Measurements from ENCODE around the gene LLGL2. TPM values are rescaled to one million over a fixed set of nuclear protein-coding genes. Genes with fewer than 3 reads are reported as not detected.
"Not testable (repeated sequence)": the region's sequence is repeated elsewhere in the genome, so short reads cannot be mapped to it uniquely, and the experiment has no call there.

The LLGL2 gene
- total RNA-seq, 1 experiment from 2014 or later: 7.8 TPM

- DNase-seq (ENCODE audit: low spot score): no peak
Observed at GRCh38 chr17:75590314-75590761, 64.8 kb downstream of the LLGL2 start.

GRCh38 chr17:75590849-75591721 is 65.6 kb downstream of the LLGL2 start:
- no peak for DNase-seq (ENCODE audit: low spot score)

DNA sequence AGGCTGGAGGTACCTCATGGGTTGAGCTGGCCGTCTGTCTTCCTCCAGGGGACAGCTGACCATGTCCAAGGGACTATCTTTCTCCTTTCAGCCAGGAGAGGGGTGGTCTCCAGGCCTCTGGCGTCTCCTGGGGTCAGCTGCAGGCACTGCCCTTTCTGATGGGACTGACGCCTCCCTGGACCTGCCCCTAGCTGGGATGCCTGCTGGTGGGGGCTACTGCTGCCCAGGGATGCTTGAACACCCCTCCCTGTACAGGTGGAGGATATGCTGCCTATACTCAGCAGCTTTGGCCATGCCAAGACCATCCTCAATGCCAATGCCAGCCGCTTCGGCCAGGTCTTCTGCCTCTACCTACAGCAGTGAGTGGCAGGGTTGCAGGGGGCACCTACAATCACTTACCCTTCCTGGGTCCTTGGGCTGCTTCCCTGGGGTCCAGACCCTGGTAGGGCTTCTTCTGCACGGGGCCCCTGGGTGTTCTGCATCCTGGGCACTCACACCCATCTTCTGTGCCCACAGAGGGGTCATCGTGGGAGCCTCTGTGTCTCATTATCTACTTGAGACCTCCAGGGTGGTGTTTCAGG is 66.3 kb downstream of the LLGL2 start:
- DNase-seq (ENCODE audit: low spot score): no peak

- no peak for DNase-seq (ENCODE audit: low spot score)
Observed at GRCh38 chr17:75592348-75593020, 67.0 kb downstream of the LLGL2 start.

DNA sequence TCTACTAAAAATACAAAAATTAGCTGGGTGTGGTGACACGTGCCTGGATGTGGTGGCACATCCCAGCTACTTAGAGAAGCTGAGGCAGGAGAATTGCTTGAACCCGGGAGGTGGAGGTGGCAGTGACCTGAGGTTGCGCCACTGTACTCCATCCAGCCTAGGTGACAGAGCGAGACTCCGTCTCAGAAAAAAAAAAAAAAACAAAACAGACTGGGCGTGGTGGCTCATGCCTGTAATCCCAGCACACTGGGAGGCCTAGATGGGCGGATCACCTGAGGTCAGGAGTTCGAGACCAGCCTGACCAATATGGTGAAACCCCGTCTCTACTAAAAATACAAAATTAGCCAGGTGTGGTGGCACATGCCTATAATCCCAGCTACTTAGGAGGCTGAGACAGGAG is 67.9 kb downstream of the LLGL2 start:
- not testable (repeated sequence) for DNase-seq (ENCODE audit: low spot score)

GRCh38 chr17:75594499-75595283 is 69.2 kb downstream of the LLGL2 start:
- DNase-seq (ENCODE audit: low spot score): no peak

GRCh38 chr17:75595284-75595919 is 69.9 kb downstream of the LLGL2 start:
- DNase-seq (ENCODE audit: low spot score): no peak

DNA sequence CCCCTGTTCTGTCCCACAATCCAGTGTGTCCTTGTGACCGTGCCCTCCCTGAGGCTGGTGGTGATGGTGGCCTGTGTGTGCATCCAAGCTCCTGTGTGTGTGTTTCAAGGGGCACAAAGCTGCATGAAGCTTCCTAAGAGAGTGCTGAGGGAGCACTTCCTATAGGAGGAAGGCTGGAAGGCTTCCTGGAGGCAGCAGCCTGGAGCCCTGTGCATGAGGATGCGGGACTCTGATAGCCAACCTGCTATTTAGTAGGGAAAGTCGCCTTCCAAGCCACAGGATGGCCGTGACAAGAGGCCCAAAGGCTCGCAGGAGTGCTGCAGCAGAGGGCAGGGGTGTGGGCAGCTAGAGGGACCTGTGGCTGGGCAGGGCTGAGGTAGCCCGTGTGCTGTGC is 70.4 kb downstream of the LLGL2 start:
- DNase-seq (ENCODE audit: low spot score): no peak

DNA sequence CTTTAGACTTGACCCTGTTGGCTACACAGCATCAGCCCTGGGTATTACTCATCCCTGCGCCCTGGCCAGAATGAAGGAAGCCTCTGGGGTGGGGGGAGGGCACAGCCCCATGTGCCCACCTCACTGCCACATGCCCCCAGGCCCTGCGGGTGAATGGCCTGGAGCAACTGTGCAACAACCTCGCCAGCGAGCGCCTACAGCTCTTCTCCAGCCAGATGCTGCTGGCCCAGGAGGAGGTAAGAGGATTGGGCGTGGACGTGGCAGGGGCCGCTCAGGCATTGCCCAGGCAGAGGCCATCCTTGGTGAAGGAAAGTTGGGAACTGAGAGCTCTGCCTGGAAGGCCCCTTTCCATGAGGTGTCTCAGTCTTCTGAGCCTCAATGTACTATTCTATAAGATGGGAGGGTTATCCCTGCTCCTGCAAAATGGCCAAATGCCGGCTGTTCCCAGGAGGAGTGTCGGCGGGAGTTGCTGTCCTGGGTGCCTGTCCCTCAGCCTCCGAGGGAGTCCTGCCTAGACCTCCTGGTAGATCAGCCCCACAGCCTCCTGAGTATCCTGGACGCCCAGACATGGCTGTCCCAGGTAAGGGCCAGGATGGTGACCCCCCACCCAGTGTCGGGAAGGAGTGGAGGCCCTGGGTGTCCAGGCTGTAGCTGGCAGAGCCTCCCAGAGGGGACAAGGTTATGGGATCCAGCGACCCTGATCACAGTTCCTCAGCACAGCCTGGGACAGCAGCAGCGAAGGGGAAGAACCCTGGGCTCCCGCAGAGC is 71.0 kb downstream of the LLGL2 start:
- no peak for DNase-seq (ENCODE audit: low spot score)

- DNase-seq (ENCODE audit: low spot score): peak; percentile 73
Observed at GRCh38 chr17:75601057-75601987, 75.8 kb downstream of the LLGL2 start.

DNA sequence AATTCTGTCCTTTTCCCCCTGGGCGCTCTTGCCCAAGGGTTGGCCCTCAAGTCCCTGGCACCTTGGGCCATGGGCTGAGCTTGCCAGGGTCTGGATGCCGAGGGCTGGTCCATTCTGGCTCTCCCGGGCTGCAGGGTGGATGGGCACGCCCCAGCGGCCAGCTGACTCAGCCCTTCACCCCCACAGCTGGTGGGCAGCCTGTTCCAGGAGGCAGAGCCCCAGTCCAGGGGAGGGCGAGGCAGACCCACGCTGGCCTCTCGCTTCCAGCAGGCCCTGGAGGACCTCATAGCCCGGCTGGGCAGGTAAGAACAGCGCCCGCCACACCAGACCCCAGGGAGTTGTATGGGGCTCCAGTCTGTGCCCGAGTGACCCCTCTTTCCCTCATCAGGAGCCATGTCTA is 77.1 kb downstream of the LLGL2 start:
- DNase-seq (ENCODE audit: low spot score): no peak

- DNase-seq (ENCODE audit: low spot score): no peak
Observed at GRCh38 chr17:75603123-75603522, 77.6 kb downstream of the LLGL2 start.

DNA sequence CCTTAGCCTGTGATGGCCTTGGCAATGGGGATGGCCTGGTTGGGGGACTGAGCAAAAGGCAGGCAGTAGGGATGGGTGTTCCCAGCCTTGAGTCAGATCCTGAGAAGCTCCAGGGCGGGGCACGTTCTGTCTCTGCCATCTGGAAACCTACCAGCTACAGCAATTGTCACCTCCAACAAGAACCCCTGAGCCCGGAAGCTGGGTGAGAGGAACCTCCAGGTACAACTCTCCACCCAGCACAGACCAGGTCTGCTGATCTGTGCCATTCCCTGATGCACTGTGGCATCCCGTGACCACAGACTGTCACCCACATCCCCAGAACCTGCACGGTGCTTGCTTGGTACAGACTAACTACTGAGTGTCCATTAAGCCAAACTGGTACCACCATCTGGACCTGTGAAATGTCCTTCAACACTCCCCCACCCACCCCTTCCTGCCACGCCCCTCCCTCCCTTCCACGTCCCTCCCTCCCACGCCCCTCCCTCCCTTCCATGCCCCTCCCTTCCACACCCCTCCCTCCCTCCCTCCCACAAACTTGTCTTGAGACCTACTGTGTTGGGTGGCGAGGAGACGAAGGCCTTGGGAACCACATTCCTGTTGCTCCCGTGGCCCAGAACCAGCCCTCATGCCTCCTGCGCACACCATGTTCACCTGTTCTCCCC is 78.7 kb downstream of the LLGL2 start:
- DNase-seq (ENCODE audit: low spot score): no peak

DNA sequence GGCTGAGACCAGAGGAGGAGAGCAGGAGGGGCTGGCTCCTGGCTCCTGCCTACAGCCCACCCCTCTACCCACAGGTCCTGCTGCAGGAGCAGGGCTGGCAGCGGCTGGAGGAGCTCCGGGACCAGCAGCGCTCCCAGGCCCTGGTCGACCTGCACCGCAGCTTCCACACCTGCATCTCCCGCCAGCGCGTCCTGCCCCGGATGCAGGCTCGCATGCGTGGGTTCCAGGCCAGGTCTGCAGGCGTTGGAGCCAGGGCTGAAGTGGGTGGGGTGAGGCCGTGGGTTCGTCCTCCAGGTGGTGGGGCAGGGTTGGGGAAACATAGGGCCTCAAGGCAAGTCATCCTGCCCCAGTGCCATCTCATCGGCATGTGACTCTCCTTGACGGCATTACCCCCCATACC is 80.3 kb downstream of the LLGL2 start:
- no peak for DNase-seq (ENCODE audit: low spot score)

- no peak for DNase-seq (ENCODE audit: low spot score)
Observed at GRCh38 chr17:75607086-75607485, 81.6 kb downstream of the LLGL2 start.

- DNase-seq (ENCODE audit: low spot score): no peak
Observed at GRCh38 chr17:75610103-75610984, 84.8 kb downstream of the LLGL2 start.

DNA sequence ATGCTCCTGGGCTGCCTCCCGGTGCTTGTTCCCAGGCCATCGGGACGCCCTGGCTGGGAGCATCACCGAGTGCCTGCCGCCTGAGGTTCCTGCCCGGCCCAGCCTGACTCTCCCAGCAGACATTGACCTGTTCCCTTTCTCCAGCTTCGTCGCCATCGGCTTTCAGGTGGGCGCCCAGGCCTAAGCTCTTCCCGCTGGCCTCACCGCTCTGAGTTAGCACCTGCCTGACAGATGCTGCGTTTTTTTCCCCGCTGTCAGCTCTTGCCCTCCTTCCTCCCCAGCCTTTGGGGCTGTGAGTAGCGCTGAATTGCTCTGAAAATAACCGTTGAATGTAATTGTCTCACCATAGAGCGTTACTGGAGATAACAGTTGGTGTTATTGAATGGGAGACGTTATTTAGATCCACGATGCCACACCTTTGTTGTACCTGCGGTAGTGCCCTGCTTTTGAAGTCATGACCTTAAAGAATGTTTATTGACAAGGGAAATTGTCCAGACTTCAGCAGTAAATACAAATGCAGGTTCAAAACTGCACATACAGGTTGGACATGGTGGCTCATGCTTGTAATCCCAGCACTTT is 86.4 kb downstream of the LLGL2 start:
- DNase-seq (ENCODE audit: low spot score): no peak
